ENCODE measurements around the gene VPS4A.

DNA sequence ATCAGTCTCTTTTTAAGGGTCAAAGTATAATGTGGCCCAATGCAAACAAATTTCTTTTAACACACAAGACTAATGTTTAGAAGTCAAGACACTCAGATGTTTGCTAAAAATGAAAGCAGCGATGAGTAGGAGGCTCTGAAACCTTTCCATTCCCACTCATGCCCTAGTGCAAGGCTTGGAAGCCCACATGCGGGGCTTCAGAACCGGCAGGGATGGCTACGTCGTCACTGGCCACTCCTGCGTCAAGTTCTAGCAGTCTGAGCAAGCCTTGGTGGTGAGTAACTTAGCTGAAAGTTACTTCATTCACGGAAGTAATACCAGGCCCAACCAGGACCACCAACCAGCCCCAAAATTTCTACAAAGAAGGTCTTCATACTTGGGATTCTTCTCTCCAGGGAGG is 55.3 kb downstream of the VPS4A start:
- TF ChIP-seq, protein P1, sequence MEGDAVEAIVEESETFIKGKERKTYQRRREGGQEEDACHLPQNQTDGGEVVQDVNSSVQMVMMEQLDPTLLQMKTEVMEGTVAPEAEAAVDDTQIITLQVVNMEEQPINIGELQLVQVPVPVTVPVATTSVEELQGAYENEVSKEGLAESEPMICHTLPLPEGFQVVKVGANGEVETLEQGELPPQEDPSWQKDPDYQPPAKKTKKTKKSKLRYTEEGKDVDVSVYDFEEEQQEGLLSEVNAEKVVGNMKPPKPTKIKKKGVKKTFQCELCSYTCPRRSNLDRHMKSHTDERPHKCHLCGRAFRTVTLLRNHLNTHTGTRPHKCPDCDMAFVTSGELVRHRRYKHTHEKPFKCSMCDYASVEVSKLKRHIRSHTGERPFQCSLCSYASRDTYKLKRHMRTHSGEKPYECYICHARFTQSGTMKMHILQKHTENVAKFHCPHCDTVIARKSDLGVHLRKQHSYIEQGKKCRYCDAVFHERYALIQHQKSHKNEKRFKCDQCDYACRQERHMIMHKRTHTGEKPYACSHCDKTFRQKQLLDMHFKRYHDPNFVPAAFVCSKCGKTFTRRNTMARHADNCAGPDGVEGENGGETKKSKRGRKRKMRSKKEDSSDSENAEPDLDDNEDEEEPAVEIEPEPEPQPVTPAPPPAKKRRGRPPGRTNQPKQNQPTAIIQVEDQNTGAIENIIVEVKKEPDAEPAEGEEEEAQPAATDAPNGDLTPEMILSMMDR (conservative IDR thresholded peaks at IDR 0.05; ENCODE audit: low read length), result no peak
- no peak for TF ChIP-seq EZH2phosphoT487 (IDR thresholded peaks at IDR 0.05; ENCODE audit: borderline replicate concordance)

All from Loucy (cell line).